Amniotic stem cell (primary cell): Measurements from ENCODE around the gene SMAD4.
"Not testable (repeated sequence)": the region's sequence is repeated elsewhere in the genome, so short reads cannot be mapped to it uniquely, and the experiment has no call there.

ENCODE experiments used
- DNase-seq: peaks from one replicate; lab custom pipeline; 2025; lab: John Stamatoyannopoulos, UW

SMAD4 gene

GRCh38 chr18:51111633-51112355, 81.8 kb downstream of the SMAD4 start:
- not testable (repeated sequence) for DNase-seq

DNA sequence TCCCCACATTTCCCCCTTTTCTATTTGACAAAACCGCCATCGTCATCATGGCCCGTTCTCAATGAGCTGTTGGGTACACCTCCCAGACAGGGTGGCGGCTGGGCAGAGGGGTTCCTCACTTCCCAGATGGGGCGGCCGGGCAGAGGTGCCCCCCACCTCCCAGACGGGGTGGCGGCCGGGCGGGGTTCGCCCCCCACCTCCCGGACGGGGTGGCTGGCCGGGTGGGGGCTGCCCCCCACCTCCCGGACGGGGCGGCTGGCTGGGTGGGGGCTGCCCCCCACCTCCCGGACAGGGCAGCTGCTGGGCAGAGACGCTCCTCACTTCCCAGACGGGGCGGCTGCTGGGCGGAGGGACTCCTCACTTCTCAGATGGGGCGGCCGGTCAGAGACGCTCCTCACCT, 87.0 kb downstream of the SMAD4 start:
- DNase-seq = not testable (repeated sequence)

DNA sequence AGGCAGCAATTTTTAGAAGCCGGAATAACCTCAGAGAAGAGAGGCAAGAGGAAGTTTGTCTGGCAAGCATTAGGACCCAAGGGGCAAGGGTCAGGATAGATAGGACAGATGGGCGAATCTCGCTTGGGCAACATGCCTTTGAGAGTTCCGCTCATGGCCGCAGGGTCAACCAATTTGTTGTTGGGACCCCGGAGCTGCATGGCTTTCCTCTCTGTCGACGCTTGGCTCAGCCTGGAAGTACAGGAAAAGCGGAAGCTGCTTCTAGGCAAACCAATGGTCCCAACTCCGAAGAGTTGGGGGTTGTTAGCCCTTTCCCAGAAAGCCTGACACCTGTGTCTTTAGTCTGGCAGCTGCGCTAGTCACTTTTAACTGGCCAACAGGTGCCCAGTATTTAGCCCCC, 89.5 kb downstream of the SMAD4 start:
- DNase-seq = not testable (repeated sequence)

DNA sequence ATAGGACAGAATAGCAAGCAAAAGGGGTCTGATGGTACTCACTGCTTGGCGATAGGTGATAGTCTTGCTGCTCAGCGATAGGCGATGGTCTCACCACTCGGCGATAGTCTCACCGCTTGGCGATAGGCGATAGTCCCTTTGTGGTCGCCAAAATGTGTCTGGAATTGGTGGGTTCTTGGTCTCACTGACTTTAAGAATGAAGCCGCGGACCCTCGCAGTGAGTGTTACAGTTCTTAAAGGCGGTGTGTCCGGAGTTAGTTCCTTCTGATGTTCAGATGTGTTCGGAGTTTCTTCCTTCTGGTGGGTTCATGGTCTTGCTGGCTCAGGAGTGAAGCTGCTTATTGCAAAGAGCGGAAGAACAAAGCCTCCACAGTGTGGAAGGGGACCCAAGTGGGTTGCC, 90.0 kb downstream of the SMAD4 start:
- not testable (repeated sequence) for DNase-seq

GRCh38 chr18:51120809-51121596, 91.0 kb downstream of the SMAD4 start:
- DNase-seq = no peak

DNA sequence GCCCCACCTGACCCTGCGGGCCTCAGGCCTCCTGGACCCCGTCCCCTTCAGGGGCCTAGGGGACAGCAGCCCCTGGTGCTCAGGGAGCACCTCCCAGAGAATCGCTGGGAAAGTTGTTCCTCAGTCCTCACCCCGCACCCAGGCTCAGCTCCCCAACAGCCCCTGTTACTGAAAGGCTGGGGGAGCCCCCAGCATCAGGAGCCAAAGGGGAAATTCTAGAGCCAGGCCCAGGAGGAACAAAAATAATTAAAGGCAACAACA, 91.5 kb downstream of the SMAD4 start:
- no peak for DNase-seq

DNA sequence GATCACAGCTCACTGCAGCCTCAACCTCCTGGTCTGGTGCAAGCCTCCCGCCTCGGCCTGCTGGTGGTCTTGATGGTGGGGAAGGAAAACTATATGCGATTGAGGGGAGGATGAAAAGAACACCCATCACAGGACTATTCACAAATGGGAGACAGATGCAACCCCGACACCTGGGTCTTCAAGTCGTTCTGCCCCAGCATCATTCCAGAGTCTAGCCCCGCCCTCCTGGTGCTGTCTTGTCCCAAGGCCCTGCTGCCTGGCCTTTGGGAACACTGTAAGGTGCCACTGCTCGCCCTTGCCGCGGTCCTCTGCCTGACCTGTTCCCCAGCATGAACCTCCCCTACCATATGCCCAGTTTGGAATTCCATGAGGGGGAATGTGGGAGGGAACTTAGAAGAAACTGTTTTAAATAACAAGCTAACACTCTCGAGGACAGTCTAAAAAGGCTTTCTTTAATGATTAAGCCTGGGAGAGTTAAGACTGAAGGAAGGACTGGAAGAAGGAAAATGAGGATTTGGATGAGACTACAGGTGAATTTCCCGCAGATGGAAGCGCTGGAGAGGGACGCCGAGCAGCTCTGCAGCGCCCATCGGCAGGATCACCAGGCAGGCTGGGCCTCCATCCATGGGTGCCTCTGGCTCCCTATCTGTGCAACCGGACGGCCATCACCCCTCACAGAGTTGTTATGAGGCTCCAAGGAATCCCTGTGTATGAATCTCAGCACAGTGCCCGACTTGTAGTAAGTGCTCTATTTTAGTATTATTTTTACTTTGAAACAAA, 92.4 kb downstream of the SMAD4 start:
- no peak for DNase-seq

DNA sequence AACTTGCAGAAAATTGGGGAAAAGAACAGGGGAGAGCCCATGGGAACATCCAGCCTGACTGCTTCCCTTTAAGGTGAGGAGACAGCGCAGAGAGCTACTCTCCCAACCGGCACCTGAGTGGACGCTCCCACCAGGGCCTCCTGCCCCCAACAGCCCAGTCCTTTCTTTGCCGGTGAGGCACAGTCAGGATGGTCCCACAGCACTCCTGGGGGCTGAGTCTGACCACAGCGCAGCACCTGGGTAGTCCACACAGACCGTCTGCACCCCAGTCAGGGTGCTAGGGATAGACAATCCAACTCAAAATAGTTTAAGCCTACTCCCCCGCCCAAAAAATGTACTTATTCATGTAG, 93.0 kb downstream of the SMAD4 start:
- DNase-seq = no peak

DNA sequence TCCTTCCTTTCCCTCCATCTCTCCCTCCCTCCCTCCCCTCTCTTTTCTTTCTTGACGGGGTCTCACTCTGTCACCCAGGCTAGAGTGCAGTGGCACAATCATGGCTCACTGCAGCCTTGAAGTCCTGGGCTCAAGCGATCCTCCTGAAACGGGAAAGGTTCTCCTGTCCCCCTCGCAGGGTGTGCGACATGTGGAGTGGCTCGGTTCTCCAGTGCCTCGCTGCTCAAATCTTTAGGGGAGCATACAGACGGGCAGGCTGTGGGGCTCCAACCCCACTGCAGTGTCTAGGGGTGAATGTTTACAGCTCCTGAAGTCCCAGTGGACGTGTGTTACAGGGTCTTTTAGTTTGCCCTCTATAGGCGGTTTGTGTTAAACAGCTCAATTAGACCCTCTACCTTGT, 93.5 kb downstream of the SMAD4 start:
- no peak for DNase-seq

DNA sequence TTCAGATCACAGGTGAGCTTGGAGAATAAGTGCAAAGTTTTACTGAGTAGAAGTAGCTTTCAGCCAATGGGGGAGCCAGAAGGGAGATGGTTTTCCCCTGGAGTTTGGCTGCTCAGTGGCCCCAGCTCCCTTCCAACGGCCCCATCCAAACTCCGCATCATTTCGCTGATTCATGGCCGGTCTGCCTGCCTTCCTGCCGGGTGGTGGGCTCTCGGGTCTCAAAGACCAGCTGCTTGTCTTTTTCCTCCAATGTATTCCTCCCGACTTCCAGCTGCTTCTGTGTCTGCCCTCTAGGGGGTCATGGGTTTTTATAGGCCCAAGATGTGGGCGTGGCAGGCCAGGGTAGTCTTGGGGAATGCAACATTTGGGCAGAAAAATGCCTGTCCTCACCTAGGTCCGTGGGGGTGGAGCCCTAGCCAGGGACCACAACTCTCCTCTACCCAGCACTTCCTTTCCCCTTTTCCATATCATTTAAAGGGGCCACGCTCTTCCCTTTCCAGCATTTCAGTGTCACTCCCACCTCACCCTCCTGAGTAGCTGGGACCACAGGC, 94.0 kb downstream of the SMAD4 start:
- DNase-seq = no peak

GRCh38 chr18:51125976-51126375, 96.0 kb downstream of the SMAD4 start:
- no peak for DNase-seq

GRCh38 chr18:51127664-51128063, 97.7 kb downstream of the SMAD4 start:
- DNase-seq = no peak

DNA sequence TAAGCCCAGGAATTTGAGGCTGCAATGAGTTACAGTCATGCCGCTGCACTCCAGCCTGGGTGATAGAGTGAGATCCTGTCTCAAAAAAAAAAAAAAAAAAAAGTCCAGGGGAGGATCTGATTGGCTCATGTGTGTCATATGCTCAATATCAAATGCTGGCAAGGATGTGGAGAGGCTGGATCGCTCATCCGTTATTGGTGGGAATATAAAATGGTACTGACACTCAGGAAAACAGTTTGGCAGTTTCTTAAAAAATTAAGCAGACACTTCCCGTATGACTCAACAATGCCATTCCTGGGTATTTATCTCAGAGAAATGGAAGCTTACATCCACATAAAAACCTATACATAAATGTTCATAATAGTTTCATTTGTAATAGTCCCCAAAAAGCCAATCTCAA, 98.5 kb downstream of the SMAD4 start:
- no peak for DNase-seq

DNA sequence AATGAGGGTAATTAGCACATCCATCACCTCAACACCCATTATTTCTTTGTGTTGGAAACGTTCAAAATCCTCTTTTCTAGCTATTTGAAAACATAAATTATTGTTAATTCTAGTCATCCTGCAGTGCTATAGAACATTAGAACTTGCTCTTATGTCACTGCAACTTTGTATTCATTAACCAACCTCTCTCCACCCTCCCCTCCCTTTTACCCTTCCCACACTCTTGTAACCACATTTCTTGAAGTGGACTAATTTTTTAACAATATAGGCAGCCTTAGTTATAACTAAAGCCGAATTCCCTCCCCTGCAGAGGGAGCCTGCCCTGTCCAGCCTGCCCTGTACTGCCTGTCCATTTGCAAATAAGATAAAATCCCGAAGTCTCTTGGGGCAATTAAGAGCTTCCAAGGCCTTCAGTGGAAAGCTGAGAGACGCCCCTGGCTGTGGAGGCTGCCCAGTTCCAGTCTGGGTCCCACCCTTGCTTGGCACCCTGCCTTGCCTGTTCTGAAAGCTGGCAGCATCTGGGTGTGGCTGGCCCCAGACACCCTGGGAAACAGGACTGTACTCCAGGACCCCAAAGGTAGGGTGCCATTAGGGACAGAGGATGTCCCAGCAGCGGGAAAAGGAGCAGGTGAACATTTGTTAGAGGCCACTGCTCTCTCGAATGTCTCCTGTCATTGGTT, 102.4 kb downstream of the SMAD4 start:
- no peak for DNase-seq

GRCh38 chr18:51133580-51134160, 103.7 kb downstream of the SMAD4 start:
- no peak for DNase-seq
